Measurements from ENCODE around the gene PACRG. TPM values are rescaled to one million over a fixed set of nuclear protein-coding genes. Genes with fewer than 3 reads are reported as not detected.
"Not testable (repeated sequence)": the region's sequence is repeated elsewhere in the genome, so short reads cannot be mapped to it uniquely, and the experiment has no call there.

Gene PACRG
- total RNA-seq, 2 donors from 2014 or later, result 2.8 to 21.3 TPM

DNA sequence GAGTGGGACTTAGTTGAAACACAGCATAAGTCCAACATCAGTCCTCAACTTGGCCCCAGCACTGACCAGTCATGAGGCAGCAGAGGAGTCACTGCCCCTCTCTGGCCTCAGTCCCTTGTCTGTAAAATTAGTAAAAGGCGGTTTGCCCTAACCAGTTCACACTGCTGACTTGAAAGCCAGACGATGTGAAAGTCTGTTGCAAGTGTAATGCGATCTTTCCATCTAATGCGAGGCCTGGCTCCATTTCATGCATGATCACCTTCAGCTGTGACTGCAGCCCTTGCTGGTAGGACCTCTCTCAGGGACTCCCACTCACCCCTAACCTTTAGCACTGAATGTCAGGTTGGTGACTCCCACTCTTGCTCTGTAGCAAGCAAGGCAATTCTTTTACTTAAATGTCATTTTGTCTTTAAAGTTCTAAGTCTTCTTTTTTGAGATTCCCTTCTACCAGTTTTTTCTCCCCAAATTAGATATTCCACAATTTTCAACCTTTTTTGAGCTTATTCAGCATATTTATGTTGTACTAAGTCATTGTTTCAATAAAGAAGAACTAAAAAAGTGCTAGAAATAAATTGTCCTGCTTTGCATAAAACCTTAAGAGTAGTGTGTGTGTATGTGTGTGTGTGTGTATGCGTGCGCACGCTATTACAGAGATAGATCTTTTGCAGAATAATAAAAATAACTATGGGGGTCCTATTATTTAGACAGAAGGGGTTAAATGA, 245.5 kb downstream of the PACRG start:
- no peaks in the 10 kb centered on the region for H3K36me3 ChIP-seq
- DNase-seq (ENCODE audit: low spot score), result no peak
- no peak overlapping the region for H3K4me3 ChIP-seq
- no peaks in the 10 kb centered on the region for H3K27me3 ChIP-seq
- H3K4me1 ChIP-seq, result no peaks in the 10 kb centered on the region
- TF ChIP-seq, protein P1, sequence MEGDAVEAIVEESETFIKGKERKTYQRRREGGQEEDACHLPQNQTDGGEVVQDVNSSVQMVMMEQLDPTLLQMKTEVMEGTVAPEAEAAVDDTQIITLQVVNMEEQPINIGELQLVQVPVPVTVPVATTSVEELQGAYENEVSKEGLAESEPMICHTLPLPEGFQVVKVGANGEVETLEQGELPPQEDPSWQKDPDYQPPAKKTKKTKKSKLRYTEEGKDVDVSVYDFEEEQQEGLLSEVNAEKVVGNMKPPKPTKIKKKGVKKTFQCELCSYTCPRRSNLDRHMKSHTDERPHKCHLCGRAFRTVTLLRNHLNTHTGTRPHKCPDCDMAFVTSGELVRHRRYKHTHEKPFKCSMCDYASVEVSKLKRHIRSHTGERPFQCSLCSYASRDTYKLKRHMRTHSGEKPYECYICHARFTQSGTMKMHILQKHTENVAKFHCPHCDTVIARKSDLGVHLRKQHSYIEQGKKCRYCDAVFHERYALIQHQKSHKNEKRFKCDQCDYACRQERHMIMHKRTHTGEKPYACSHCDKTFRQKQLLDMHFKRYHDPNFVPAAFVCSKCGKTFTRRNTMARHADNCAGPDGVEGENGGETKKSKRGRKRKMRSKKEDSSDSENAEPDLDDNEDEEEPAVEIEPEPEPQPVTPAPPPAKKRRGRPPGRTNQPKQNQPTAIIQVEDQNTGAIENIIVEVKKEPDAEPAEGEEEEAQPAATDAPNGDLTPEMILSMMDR (IDR thresholded peaks at IDR 0.05), result no peak
- H3K27ac ChIP-seq, result no peak overlapping the region
- no peaks in the 10 kb centered on the region for H3K9me3 ChIP-seq

- H3K27me3 ChIP-seq, result no peaks in the 10 kb centered on the region
- TF ChIP-seq, protein P1 (IDR thresholded peaks at IDR 0.05), result no peak
- no peak overlapping the region for H3K27ac ChIP-seq
Observed at GRCh38 chr6:162973980-162974379, 246.2 kb downstream of the PACRG start.

GRCh38 chr6:162974685-162975084, 246.9 kb downstream of the PACRG start:
- Histone ChIP-seq H3K27ac (no peak overlapping the region), H3K36me3 (no peaks in the 10 kb centered on the region), H3K4me1 (no peaks in the 10 kb centered on the region), H3K9me3 (no peaks in the 10 kb centered on the region), H3K4me3 (no peak overlapping the region), H3K27me3 (no peaks in the 10 kb centered on the region)
- TF ChIP-seq, protein P1 (IDR thresholded peaks at IDR 0.05), result no peak
- no peak for DNase-seq (ENCODE audit: low spot score)

More at GRCh38 chr6:162973980-162974379, 246.2 kb downstream of the PACRG start:
- H3K4me3 ChIP-seq, result no peak overlapping the region
- no peaks in the 10 kb centered on the region for H3K4me1 ChIP-seq
- DNase-seq (ENCODE audit: low spot score), result no peak
- H3K36me3 ChIP-seq, result no peaks in the 10 kb centered on the region
- H3K9me3 ChIP-seq, result no peaks in the 10 kb centered on the region

- no peak overlapping the region for H3K4me3 ChIP-seq
- TF ChIP-seq, protein P1 (IDR thresholded peaks at IDR 0.05), result no peak
- H3K27me3 ChIP-seq, result no peaks in the 10 kb centered on the region
- no peaks in the 10 kb centered on the region for H3K9me3 ChIP-seq
- DNase-seq (ENCODE audit: low spot score), result no peak
- H3K4me1 ChIP-seq, result no peaks in the 10 kb centered on the region
- no peak overlapping the region for H3K27ac ChIP-seq
- H3K36me3 ChIP-seq, result no peaks in the 10 kb centered on the region
Observed at GRCh38 chr6:162976141-162976540, 248.4 kb downstream of the PACRG start.

- H3K27ac ChIP-seq; DNase-seq (ENCODE audit: low spot score); H3K27me3 ChIP-seq; H3K4me3 ChIP-seq; H3K4me1 ChIP-seq; H3K36me3 ChIP-seq: not testable (repeated sequence)
- H3K9me3 ChIP-seq, result peaks cover 0 to 38% of the 10 kb centered on the region in 2 donors
Observed at GRCh38 chr6:162983234-162983633, 255.5 kb downstream of the PACRG start.

DNA sequence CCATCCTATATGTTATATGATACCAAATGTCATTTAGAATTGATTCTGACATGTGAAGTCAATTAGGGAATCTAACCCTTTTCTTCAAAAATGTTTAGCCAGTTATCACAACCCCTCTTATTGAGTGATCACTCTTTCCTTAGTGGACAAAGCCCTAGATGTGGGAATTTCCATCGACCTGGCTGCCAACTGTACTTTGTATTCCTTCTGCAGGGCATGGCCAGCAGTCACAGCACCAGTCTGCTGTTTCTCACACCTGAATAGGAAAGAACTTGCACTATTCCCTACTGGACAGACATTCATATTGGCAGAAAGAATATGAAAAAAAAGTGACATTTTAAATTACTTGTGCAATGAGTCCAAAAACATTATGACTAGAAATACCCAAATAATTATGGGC, 271.0 kb downstream of the PACRG start:
- no peaks in the 10 kb centered on the region for H3K36me3 ChIP-seq
- H3K4me3 ChIP-seq, result no peak overlapping the region
- H3K27me3 ChIP-seq, result no peaks in the 10 kb centered on the region
- H3K4me1 ChIP-seq, result no peaks in the 10 kb centered on the region
- TF ChIP-seq, protein P1 (IDR thresholded peaks at IDR 0.05), result no peak
- no peak for DNase-seq (ENCODE audit: low spot score)
- no peak overlapping the region for H3K27ac ChIP-seq
- no peaks in the 10 kb centered on the region for H3K9me3 ChIP-seq

Measured in right atrium auricular region (tissue), 2 donors.